Tibial artery (tissue), 4 donors: Measurements from ENCODE around the gene ZNF658.
"Not testable (repeated sequence)": the region's sequence is repeated elsewhere in the genome, so short reads cannot be mapped to it uniquely, and the experiment has no call there.

Source experiments
- DNase-seq, 2 donors: peaks; one replicate each; pipeline ENCODE4 v3.0.0-alpha.2; 2019
- H3K27ac ChIP-seq, 2 donors: fragments of 200-600 bp; sonication (generic) in 1 of 2; 1 replicate in 1 of 2; 2 replicates in 1 of 2; pipeline ENCODE4 v1.5.1; 2018 to 2019; ENCODE audit warnings: mild to moderate bottlenecking in 1 of 2
- H3K27me3 ChIP-seq, 2 donors: fragments of 200-600 bp; sonication (generic) in 1 of 2; one replicate each; pipeline versions ENCODE4 v1.5.1 to v1.6.0; 2016 to 2019
- H3K36me3 ChIP-seq, 3 donors: fragments of 200-600 bp; sonication (generic) in 2 of 3; one replicate each; pipeline ENCODE4 v1.5.1; 2016 to 2019; ENCODE audit warnings: mild to moderate bottlenecking in 2 of 3
- H3K4me1 ChIP-seq, 4 donors: fragments of 200-600 bp; sonication (generic) in 2 of 4; 1 replicate in 3 of 4; 2 replicates in 1 of 4; pipeline ENCODE4 v1.5.1; 2016 to 2019
- H3K4me3 ChIP-seq, 2 donors: fragments of 200-600 bp; sonication (generic) in 1 of 2; 1 replicate in 1 of 2; 2 replicates in 1 of 2; pipeline ENCODE4 v1.5.1; 2018 to 2019; ENCODE audit warnings: mild to moderate bottlenecking in 2 of 2
- H3K9me3 ChIP-seq, 3 donors: fragments of 200-600 bp; sonication (generic) in 1 of 3; one replicate each; pipeline ENCODE4 v1.5.1; 2016 to 2019
- intact Hi-C: fragments of 100-400 bp; cut with DNase I; formaldehyde crosslinking; loops from one replicate; pipeline ENCODE4 v1.15.0; 2023; ENCODE audit warnings: low total_unique reads

The ZNF658 gene

GRCh38 chr9:66942400-66943155, 42.1 kb downstream of the ZNF658 start:
- H3K9me3 ChIP-seq, H3K4me3 ChIP-seq, H3K4me1 ChIP-seq, H3K27ac ChIP-seq, DNase-seq, H3K36me3 ChIP-seq, H3K27me3 ChIP-seq, intact Hi-C loops: not testable (repeated sequence)

GRCh38 chr9:66952576-66952975, 52.1 kb downstream of the ZNF658 start:
- H3K27ac ChIP-seq, H3K9me3 ChIP-seq, intact Hi-C loops, H3K27me3 ChIP-seq, DNase-seq, H3K4me1 ChIP-seq, H3K36me3 ChIP-seq, H3K4me3 ChIP-seq: not testable (repeated sequence)
